CD8-positive, alpha-beta memory T cell (primary cell): ENCODE data around the gene ZNF319. TPM values are rescaled to one million over a fixed set of nuclear protein-coding genes. Genes with fewer than 3 reads are reported as not detected.

Source experiments
- CTCF ChIA-PET: fragments of 350-600 bp; sonication (Branson Sonifier 250); formaldehyde crosslinking; loops from one replicate; lab custom pipeline; 2021; ENCODE audit warnings: antibody characterized with exemption; lab: Charles Lee
- POLR2A ChIA-PET: fragments of 350-600 bp; sonication (Branson Sonifier 250); formaldehyde crosslinking; loops from one replicate; lab custom pipeline; 2021; ENCODE audit warnings: antibody characterized with exemption; lab: Charles Lee
- DNase-seq, 5 donors: peaks; one replicate each; pipeline versions ENCODE4 v3.0.0 to v3.0.0-alpha.2; 2020 to 2022; ENCODE audit warnings: mixed read lengths in 1 of 5
- H3K27ac ChIP-seq: one replicate; pipeline ENCODE4 v1.7.0; 2013; ENCODE audit warnings: low read depth, mild to moderate bottlenecking, low read length, moderate library complexity
- H3K27me3 ChIP-seq: 2 replicates; pipeline ENCODE4 v1.7.0; 2013; ENCODE audit warnings: low read length, mild to moderate bottlenecking; ENCODE audit not compliant: insufficient read depth, poor library complexity, severe bottlenecking
- H3K36me3 ChIP-seq: 2 replicates; pipeline ENCODE4 v1.7.0; 2013; ENCODE audit warnings: mild to moderate bottlenecking, low read length, moderate library complexity; ENCODE audit not compliant: insufficient read depth
- H3K4me1 ChIP-seq: 2 replicates; pipeline ENCODE4 v1.7.0; 2013; ENCODE audit warnings: mild to moderate bottlenecking, low read length, moderate library complexity; ENCODE audit not compliant: insufficient read depth
- H3K4me3 ChIP-seq: 2 replicates; pipeline ENCODE4 v1.7.0; 2013; ENCODE audit warnings: mild to moderate bottlenecking, low read length
- H3K9me3 ChIP-seq: 2 replicates; pipeline ENCODE4 v1.7.0; 2013; ENCODE audit warnings: mild to moderate bottlenecking, low read length
- H3K27ac Mint-ChIP-seq, 8 donors: one replicate each; pipeline ENCODE4 v1.8.0; 2020 to 2021; ENCODE audit warnings: mixed read lengths in 8 of 8, mild to moderate bottlenecking in 6 of 8, inconsistent platforms in 3 of 8, moderate library complexity in 3 of 8
- H3K27me3 Mint-ChIP-seq, 2 donors: one replicate each; pipeline ENCODE4 v1.8.0; 2020 to 2021; ENCODE audit warnings: mixed read lengths in 2 of 2, mild to moderate bottlenecking in 1 of 2, moderate library complexity in 1 of 2
- H3K36me3 Mint-ChIP-seq, 3 donors: one replicate each; pipeline ENCODE4 v1.8.0; 2020 to 2021; ENCODE audit warnings: mixed read lengths in 3 of 3, inconsistent platforms in 1 of 3, mild to moderate bottlenecking in 1 of 3
- H3K4me1 Mint-ChIP-seq, 3 donors: one replicate each; pipeline ENCODE4 v1.8.0; 2020 to 2021; ENCODE audit warnings: mixed read lengths in 3 of 3, inconsistent platforms in 1 of 3, mild to moderate bottlenecking in 1 of 3
- H3K4me3 Mint-ChIP-seq, 7 donors: one replicate each; pipeline ENCODE4 v1.8.0; 2020 to 2021; ENCODE audit warnings: mixed read lengths in 7 of 7, mild to moderate bottlenecking in 6 of 7, moderate library complexity in 4 of 7, inconsistent platforms in 2 of 7
- H3K9me3 Mint-ChIP-seq, 5 donors: one replicate each; pipeline ENCODE4 v1.8.0; 2020 to 2022; ENCODE audit warnings: mixed read lengths in 5 of 5, mild to moderate bottlenecking in 3 of 5, moderate library complexity in 2 of 5, inconsistent platforms in 1 of 5
- polyA plus RNA-seq: library from polyadenylated mRNA; unstranded; fragments of 300-500 nt; fragmentation: Illumina TruSeq; gene quantifications from one replicate; pipeline ENCODE4 v1.2.3, GENCODE V29; 2021
- total RNA-seq, 2 experiments: library from RNA; stranded (reverse); gene quantifications; one replicate each; pipeline ENCODE4 v1.2.3, GENCODE V29; 2021

Gene ZNF319
- total and polyA plus RNA-seq, 3 experiments from 2014 or later: 11.9 to 18.5 (median 12.8) TPM

DNA sequence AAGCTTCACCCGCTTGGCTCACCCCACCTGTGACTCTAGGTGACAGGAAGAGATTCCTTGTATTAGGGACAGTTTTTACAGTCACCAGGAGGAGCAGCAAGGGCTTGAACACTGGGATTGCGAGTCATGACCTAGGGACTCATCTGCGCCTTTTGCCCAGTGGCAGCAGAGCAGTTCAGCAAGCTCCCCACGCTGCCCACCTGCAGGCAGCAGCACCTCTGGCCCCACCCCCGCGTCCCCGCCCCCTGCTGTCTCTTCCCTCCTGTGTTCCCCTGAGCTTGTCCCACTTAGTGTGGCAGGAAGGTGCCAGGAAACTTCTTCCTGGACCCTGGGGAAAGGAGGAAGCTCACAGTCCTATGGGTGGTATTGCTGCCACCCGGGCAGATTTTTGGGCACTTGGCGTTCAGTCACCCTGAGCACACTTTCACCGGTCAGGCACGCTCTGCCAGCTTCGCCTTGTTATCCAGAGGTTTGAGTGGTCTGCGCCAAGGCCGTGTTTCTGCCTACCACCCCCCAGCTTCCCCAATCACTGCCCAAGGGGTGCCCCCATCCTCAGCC is 33.7 kb upstream of the ZNF319 start:
- Histone ChIP-seq H3K36me3 (no peaks in the 10 kb centered on the region), H3K27me3 (no peaks in the 10 kb centered on the region), H3K9me3 (no peaks in the 10 kb centered on the region), H3K4me1 (no peaks in the 10 kb centered on the region), H3K27ac (no peak overlapping the region), H3K4me3 (no peak overlapping the region)
- Mint-ChIP-seq H3K36me3 (no peaks in the 10 kb centered on the region), H3K27ac (no peak overlapping the region), H3K27me3 (peaks cover 0 to 2% of the 10 kb centered on the region in 2 donors), H3K4me3 (no peak overlapping the region), H3K4me1 (no peaks in the 10 kb centered on the region), H3K9me3 (peaks cover 0 to 2% (median 0%) of the 10 kb centered on the region in 5 donors)
- no peak for DNase-seq
- CTCF ChIA-PET: interaction anchor here (0.7 to 1.0 kb wide), 2 partner anchors 10 to 15 kb away, joined by 3 read pairs; no protein-coding TSS in a partner anchor
- POLR2A ChIA-PET: no interaction called here

DNA sequence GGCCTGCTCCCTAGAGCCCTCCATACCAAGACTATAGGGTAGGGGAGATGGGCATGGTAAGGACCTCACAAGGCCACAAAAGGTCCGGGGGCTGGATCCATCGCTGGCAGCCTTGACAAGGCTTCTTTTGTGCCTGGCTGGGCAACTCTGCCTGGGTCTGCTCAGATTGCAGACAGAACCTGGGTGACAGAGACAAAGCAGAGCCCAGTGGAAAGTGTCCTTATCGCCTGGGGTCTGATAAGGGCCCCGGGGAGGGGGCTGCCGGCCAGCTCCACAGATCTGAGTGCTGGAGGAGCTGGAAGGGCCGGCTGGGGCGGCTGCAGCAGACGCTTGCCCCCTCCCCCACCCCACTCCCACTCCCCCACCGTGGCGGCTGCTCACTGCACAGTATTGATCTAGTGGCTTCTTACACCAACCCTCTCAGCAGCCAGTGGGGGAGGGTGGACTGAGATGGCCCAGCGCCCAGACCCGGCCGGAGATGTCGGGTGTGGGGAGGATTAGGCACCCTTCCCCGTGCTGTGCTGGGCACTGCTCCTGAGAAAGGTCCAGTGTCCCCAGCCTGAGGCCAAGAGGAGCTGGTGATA is 32.3 kb upstream of the ZNF319 start:
- H3K4me1 Mint-ChIP-seq: peaks cover 0 to 2% (median 2%) of the 10 kb centered on the region in 3 donors
- H3K36me3 Mint-ChIP-seq: no peaks in the 10 kb centered on the region
- no peak for DNase-seq
- H3K36me3 ChIP-seq: no peaks in the 10 kb centered on the region
- peaks cover 0 to 1% (median 0%) of the 10 kb centered on the region in 5 donors for H3K9me3 Mint-ChIP-seq
- no peaks in the 10 kb centered on the region for H3K27me3 ChIP-seq
- H3K27me3 Mint-ChIP-seq: peaks cover 2 to 3% of the 10 kb centered on the region in 2 donors
- H3K4me3 Mint-ChIP-seq: no peak overlapping the region
- POLR2A ChIA-PET: no interaction called here
- H3K27ac Mint-ChIP-seq: no peak overlapping the region
- H3K27ac ChIP-seq: no peak overlapping the region
- no peaks in the 10 kb centered on the region for H3K9me3 ChIP-seq
- CTCF ChIA-PET: interaction anchor here (1.2 to 1.4 kb wide), 2 partner anchors 9 to 14 kb away, joined by 3 to 4 read pairs; no protein-coding TSS in a partner anchor
- H3K4me1 ChIP-seq: no peaks in the 10 kb centered on the region
- H3K4me3 ChIP-seq: no peak overlapping the region

DNA sequence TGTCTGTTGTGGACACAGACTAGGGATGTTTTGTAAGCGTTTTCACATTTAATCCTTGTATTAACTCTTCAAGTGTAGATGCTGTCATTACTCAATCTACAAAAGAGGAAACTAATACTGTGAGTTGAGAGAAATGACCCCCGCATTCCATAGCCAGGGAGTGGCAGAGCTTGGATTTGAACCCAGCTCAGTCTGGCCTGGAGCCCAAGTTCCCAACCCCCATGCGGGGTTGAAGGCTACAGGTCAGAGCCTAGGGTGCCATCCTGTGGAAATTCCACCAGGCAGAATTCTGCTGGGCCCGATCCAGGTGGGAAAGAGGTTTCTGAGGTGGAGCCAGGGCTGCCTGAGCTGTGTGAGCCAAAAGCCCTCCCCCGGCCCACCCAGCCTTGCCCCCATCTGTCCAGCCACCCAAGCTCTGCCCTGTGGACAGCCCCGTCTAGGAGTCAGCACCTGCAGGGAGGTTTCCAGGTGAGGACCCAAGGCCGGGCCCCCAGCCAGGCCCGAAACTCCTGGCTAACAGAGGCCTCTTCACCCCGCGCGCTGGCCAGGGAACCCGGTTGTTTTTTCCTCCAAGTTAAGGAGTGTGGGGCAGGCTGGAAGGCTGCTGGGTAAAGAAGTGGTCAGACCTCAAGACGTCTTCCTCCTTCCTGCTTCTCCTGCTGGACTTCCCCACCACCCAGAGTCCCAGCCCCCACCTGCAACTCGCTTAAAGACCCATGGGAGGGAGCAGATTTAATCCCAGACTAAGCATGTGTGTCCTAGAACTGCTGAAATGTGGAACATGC is 30.7 kb upstream of the ZNF319 start:
- peaks cover 0 to 2% (median 2%) of the 10 kb centered on the region in 3 donors for H3K4me1 Mint-ChIP-seq

DNA sequence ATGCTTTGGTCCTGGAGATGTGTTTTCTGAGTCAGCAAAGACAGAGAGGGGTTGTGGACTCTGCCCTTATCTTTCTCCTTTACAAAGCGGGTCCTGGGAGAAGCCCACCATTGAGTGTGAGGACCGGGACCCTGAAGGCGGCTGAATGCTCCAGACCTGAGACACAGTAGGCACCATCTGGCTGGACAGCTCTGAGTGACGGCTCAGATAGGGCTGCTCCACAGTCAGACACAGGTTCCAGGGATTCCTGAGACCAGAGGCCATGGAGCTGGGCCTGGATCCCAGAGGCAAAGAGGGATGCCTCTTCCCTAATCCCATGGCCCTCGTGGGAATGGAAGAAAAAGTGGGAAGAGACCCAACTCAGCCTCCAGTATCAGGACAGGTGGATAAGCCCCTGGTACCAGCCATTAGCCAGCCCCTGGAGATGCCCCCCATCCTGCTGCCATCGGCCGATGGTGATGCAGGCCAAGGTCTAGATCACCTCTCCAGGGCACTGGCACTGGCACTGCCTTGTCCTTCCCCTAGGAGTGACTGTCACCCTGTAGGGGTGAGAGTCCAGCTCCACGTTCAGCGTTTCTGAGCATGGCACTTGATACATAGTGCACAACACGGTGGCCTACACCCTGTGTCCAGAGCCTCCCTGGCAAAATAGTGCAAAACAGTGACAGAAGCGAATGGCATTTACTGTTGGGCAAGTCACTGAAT is 29.8 kb upstream of the ZNF319 start:
- Histone ChIP-seq H3K9me3 (no peaks in the 10 kb centered on the region), H3K36me3 (no peaks in the 10 kb centered on the region), H3K4me3 (no peak overlapping the region), H3K27ac (no peak overlapping the region), H3K4me1 (no peaks in the 10 kb centered on the region), H3K27me3 (no peaks in the 10 kb centered on the region)
- Mint-ChIP-seq H3K4me1 (peaks cover 0 to 2% (median 2%) of the 10 kb centered on the region in 3 donors), H3K27ac (no peak overlapping the region), H3K36me3 (no peaks in the 10 kb centered on the region), H3K4me3 (peak overlapping the region in 1 of 7 donors; percentile 47), H3K27me3 (peaks cover 0 to 3% of the 10 kb centered on the region in 2 donors), H3K9me3 (no peaks in the 10 kb centered on the region)
- CTCF ChIA-PET: no interaction called here
- DNase-seq: no peak
- POLR2A ChIA-PET: no interaction called here

More for the DNA sequence above, 30.7 kb upstream of the ZNF319 start:
- DNase-seq: no peak
- Histone ChIP-seq H3K27ac (no peak overlapping the region), H3K4me3 (no peak overlapping the region), H3K36me3 (no peaks in the 10 kb centered on the region), H3K4me1 (no peaks in the 10 kb centered on the region), H3K9me3 (no peaks in the 10 kb centered on the region), H3K27me3 (no peaks in the 10 kb centered on the region)
- ChIA-PET POLR2A (no interaction called here), CTCF (no interaction called here)
- H3K27me3 Mint-ChIP-seq: peaks cover 0 to 3% of the 10 kb centered on the region in 2 donors
- no peak overlapping the region for H3K4me3 Mint-ChIP-seq
- H3K36me3 Mint-ChIP-seq: no peaks in the 10 kb centered on the region
- peak overlapping the region in 1 of 8 donors; percentile 33 for H3K27ac Mint-ChIP-seq
- H3K9me3 Mint-ChIP-seq: no peaks in the 10 kb centered on the region

DNA sequence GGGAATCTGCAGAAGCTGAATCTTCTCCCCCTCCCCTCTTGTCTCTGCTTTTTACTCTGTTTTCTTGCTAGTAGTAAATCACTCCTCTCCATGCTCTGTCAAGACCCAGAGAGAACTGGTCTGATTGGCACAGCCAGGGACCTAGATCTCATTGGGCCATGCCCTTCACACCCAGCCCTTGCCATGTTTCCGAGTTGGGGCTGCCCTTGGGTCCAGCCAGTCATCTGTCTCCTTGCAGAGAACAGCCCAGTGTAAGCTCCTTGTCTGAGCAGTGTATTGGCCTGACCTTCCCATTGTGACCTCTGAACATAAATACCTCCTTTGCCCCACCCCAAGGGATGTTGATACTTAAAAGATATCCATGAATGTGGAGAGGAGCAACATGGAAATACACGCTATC is 28.9 kb upstream of the ZNF319 start:
- Mint-ChIP-seq H3K4me1 (peaks cover 7 to 10% (median 8%) of the 10 kb centered on the region in 3 donors), H3K4me3 (peak overlapping the region in 2 of 7 donors; percentile 12 to 14), H3K27me3 (peaks cover 0 to 6% of the 10 kb centered on the region in 2 donors), H3K36me3 (peaks cover 0 to 5% (median 0%) of the 10 kb centered on the region in 3 donors), H3K9me3 (no peaks in the 10 kb centered on the region), H3K27ac (peak overlapping the region in 1 of 8 donors; percentile 30)
- H3K27me3 ChIP-seq: no peaks in the 10 kb centered on the region
- H3K9me3 ChIP-seq: no peaks in the 10 kb centered on the region
- ChIA-PET POLR2A (no interaction called here), CTCF (no interaction called here)
- no peaks in the 10 kb centered on the region for H3K36me3 ChIP-seq
- peaks cover 7% of the 10 kb centered on the region for H3K4me1 ChIP-seq
- no peak overlapping the region for H3K27ac ChIP-seq
- DNase-seq: no peak
- no peak overlapping the region for H3K4me3 ChIP-seq

DNA sequence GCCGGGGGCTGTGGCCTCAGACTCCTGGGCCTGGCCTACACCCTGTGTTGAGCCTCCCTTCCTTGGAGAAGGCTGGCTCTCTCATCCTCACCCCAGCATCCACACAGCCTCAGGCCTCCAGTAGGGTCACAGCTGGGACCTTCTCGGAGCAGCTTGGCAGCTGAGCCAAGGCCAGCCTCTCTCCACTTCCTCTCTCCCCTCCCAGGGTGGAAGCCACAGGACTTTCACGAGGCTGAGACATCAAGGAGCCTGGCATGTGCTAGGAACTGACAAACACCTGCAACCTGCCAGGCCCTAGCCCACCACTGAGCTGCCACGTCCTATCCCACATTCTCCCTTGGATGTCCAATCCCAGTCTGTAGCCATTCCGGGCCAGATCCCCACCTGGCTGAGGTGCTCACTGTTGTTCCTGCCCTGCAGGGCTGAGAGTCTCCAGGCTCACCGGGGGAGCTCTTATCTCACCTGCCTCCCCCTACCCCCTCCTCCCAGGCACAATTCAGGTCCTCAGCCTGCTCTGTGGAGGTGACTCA is 28.1 kb upstream of the ZNF319 start:
- Mint-ChIP-seq H3K27me3 (peaks cover 0 to 6% of the 10 kb centered on the region in 2 donors), H3K36me3 (peaks cover 0 to 5% (median 0%) of the 10 kb centered on the region in 3 donors), H3K9me3 (no peaks in the 10 kb centered on the region), H3K27ac (no peak overlapping the region), H3K4me3 (peak overlapping the region in 2 of 7 donors; percentile 68 to 86), H3K4me1 (peaks cover 7 to 15% (median 9%) of the 10 kb centered on the region in 3 donors)
- no peaks in the 10 kb centered on the region for H3K27me3 ChIP-seq
- ChIA-PET POLR2A (no interaction called here), CTCF (no interaction called here)
- H3K4me3 ChIP-seq: no peak overlapping the region
- H3K4me1 ChIP-seq: peaks cover 10% of the 10 kb centered on the region
- no peak for DNase-seq
- no peak overlapping the region for H3K27ac ChIP-seq
- no peaks in the 10 kb centered on the region for H3K36me3 ChIP-seq
- H3K9me3 ChIP-seq: no peaks in the 10 kb centered on the region

DNA sequence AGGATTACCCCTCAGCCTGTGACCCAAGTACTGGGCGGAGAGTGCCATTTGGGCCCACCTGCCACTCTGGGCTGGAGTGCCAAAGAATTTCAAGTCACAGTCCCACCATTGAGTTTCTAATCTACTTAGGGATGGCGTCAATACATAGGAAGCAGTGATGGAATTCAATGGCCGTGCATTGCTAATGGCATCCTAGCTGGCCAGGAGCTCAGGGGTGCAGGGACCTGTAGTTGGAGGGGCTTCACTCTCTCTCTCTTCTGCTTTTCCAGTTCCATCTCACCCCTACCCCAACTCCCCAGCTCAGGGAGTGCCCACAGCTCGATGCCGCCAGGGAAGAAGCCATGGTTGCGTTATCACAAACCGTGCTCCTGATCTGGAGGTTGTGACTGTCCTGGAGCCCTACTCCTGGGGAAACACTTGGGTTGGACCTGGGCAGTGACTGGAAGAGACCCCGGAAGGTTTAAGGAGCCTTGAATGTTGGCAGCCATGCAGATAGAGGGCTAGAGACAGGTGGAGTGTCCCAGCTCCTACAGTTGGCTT is 27.5 kb upstream of the ZNF319 start:
- Histone ChIP-seq H3K27ac (no peak overlapping the region), H3K4me1 (peaks cover 10% of the 10 kb centered on the region), H3K27me3 (no peaks in the 10 kb centered on the region), H3K36me3 (no peaks in the 10 kb centered on the region), H3K9me3 (no peaks in the 10 kb centered on the region), H3K4me3 (no peak overlapping the region)
- DNase-seq: no peak
- H3K4me1 Mint-ChIP-seq: peaks cover 7 to 15% (median 9%) of the 10 kb centered on the region in 3 donors
- H3K36me3 Mint-ChIP-seq: peaks cover 0 to 5% (median 0%) of the 10 kb centered on the region in 3 donors
- ChIA-PET CTCF (interaction anchor here (1.3 kb wide), 1 partner anchor 128 kb away, joined by 3 read pairs; no protein-coding TSS in a partner anchor), POLR2A (no interaction called here)
- peaks cover 0 to 6% of the 10 kb centered on the region in 2 donors for H3K27me3 Mint-ChIP-seq
- H3K9me3 Mint-ChIP-seq: no peaks in the 10 kb centered on the region
- no peak overlapping the region for H3K27ac Mint-ChIP-seq
- peak overlapping the region in 6 of 7 donors; percentile 30 to 86 (median 48) for H3K4me3 Mint-ChIP-seq
